T-helper 2 cell treated with Interferon-gamma antibody and Interleukin-4, amounts not matched to agents 100 ng/mL and 5 ng/mL, for 36 hours (primary cell): ENCODE results near the gene DNAJC5G. TPM values are rescaled to one million over a fixed set of nuclear protein-coding genes. Genes with fewer than 3 reads are reported as not detected.

ENCODE experiments used
- intact Hi-C: fragments of 100-400 bp; cut with micrococcal nuclease; formaldehyde crosslinking; loops from one replicate; pipeline ENCODE4 v1.15.1; 2023
- total RNA-seq: library from RNA; stranded (reverse); gene quantifications from 2 replicates; pipeline ENCODE4 v1.2.3, GENCODE V29; 2022

DNAJC5G gene, protein sequence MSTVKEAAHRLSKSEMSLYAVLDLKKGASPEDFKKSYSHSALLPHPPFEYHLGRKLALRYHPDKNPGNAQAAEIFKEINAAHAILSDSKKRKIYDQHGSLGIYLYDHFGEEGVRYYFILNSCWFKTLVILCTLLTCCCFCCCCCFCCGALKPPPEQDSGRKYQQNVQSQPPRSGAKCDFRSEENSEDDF
- total RNA-seq = not detected in 2 replicates

DNA sequence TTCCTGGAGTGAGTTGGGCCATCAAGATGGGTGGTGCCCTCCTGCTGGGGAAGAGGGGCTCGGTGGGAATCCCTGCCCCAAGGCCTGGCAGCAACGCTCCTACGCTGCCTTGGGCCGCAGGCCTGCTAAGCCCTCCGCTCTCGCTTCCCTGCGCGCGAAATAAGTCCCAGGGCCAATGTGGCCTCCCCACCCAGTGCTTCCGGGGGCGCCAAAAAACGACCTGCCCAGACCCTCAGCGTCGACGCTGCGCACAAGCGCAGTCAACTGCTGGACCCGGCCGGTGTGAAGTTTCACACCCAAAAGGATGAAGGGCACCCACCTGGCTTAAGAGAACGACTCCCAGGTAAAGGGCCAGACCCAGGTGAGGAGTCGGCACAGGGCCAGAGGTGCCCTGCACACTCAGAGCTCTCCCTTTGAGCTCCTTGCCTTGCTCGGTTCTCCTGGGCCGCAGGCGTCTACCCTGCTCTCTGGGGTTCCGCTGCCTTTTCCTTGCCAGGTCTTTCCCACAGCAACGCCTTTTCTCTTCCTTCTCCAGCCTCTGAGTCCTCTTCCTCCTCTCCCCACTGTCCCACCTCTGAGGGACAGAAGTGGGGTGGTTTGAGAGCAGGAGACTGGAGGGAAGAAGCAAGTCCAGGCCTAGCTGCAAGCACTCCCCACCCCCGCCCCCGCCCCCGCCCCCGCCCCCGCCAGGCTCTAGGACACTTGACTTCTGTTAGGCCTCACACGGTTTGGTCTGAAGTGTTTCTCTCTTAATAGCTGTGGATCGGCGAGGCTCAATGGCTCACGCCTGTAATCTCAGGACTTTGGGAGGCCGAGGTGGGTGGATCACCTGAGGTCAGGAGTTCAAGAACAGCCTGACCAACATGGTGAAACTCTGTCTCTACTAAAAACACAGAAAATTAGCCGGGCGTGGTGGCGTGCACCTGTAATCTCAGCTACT lies at the start of gene DNAJC5G:
TSS of gene DNAJC5G (plus strand) at position 223 of the 940 bp plus-strand sequence. CDS start 1,296 bp downstream, outside the sequence.
- intact Hi-C loops = no loop called here

DNA sequence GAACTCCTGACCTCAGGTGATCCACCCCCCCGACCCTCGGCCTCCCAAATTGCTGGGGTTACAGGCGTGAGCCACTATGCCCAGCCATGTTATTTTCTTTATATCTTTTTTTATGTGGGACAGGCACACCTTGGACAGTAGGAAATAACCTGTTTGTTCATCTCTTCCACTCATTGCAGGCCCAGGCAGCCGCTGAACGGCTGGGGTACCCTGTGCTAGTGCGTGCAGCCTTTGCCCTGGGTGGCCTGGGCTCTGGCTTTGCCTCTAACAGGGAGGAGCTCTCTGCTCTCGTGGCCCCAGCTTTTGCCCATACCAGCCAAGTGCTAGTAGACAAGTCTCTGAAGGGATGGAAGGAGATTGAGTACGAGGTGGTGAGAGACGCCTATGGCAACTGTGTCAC lies 49.7 kb upstream of the DNAJC5G start:
- intact Hi-C loops = no loop called here

DNA sequence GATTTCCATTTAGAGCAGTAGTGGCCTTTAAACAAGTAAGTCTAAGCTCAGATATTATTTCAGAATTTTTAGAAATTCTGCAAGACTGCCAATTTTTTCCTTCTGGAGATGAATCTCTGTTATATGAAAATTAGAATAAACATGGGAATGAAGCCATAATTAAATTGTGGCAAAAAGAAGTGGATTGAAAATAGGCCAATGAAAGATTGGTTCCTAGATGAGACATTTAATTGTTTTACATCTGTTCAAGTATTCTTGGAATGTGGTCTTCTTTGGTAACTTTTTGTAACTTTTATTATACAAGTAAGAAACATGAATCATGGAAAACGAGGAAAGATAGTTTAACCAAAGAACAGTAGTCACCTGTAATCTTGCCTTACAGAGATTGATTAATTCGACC lies 47.7 kb upstream of the DNAJC5G start:
- intact Hi-C loops = no loop called here

DNA sequence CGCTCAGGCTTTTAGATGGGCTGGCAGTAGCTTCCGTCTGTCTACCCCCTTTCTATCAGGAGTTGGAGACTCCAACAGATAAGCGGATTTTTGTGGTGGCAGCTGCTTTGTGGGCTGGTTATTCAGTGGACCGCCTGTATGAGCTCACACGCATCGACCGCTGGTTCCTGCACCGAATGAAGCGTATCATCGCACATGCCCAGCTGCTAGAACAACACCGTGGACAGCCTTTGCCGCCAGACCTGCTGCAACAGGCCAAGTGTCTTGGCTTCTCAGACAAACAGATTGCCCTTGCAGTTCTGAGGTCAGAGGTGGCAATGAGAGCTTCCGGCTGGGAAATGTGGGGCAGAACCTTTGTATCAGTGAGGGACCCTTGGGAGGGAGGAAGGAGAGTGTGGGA lies 43.3 kb upstream of the DNAJC5G start:
- intact Hi-C loops = no loop called here

DNA sequence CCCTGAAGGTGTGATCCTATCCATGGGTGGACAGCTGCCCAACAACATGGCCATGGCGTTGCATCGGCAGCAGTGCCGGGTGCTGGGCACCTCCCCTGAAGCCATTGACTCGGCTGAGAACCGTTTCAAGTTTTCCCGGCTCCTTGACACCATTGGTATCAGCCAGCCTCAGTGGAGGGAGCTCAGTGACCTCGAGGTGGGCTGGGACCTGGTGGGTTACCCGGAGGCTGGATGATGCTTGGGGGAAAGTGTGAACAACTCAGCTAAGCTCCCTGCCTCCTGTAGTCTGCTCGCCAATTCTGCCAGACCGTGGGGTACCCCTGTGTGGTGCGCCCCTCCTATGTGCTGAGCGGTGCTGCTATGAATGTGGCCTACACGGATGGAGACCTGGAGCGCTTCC lies 41.9 kb upstream of the DNAJC5G start:
- intact Hi-C loops = no loop called here

DNA sequence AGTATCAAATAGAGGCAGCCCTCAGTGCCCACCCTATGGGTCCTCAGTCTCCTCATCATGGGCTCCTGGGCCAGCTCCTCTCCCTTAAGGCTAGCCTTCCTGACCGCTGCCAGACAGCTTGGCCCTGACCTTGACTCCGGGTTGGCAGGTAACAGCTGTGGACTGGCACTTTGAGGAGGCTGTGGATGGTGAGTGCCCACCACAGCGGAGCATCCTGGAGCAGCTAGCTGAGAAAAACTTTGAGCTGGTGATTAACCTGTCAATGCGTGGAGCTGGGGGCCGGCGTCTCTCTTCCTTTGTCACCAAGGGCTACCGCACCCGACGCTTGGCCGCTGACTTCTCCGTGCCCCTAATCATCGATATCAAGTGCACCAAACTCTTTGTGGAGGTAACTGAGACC lies 39.1 kb upstream of the DNAJC5G start:
- intact Hi-C loops = no loop called here

DNA sequence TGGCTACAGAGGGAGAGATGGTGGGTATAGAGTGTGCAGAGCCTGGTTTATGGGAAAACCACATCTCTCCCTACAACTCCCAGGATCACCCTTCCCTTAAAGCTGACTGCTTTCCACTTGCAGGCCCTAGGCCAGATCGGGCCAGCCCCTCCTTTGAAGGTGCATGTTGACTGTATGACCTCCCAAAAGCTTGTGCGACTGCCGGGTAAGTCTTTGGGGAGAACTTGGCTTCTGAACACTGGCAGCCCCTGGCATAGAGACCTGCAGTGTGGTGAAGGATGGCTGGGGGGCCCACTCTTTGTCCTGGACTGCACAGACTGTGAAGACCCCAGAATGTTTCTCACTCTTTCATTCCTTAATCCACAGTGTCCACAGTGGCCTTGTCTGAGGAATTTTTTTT lies 38.6 kb upstream of the DNAJC5G start:
- intact Hi-C loops = no loop called here

DNA sequence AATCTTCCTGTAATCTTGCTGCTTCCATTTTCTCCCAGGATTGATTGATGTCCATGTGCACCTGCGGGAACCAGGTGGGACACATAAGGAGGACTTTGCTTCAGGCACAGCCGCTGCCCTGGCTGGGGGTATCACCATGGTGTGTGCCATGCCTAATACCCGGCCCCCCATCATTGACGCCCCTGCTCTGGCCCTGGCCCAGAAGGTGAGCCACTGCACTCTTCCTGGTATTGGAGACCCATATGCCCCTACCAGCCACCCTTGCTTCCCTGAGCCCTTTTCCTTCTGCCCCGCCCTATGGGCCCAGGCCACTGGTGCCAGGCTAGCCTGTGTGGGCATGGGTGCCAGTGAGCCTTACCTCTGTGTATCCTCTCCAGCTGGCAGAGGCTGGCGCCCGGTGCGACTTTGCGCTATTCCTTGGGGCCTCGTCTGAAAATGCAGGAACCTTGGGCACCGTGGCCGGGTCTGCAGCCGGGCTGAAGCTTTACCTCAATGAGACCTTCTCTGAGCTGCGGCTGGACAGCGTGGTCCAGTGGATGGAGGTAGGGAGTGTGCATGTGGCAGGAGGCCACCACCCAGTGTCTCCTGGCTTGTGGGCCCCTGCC lies 37.8 kb upstream of the DNAJC5G start:
- intact Hi-C loops = no loop called here

DNA sequence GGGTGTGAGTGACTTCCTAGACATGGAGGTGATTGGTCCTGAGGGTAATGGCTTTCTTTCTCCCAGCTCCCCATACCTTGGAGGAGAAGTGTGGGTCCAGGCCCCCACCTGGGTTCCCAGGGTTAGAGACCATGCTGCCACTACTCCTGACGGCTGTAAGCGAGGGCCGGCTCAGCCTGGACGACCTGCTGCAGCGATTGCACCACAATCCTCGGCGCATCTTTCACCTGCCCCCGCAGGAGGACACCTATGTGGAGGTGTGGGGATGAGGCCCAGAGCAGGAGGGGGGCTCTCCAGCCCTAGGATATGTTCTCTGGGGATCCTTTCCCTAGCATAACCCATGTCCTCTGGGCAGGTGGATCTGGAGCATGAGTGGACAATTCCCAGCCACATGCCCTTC lies 36.3 kb upstream of the DNAJC5G start:
- intact Hi-C loops = no loop called here

DNA sequence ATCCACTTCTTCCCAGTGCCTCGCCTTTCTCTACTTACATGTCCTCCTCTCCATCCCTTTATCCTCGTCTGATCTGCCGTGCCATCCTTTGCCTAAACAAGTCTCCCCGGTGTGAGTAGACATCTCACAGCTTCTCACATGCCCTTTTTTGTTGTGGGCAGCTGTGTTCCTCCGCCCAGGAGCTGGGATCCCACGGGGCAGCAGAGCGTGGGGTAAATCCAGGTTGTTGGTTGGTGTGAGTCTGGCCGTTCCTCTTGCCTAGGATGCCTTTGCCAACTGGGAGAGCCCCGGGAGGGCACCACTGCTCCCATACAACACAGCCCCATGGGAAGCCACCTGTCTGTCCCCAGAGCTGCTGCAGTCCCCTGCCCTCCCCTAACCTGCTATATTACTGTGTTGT lies 34.8 kb upstream of the DNAJC5G start:
- intact Hi-C loops = no loop called here

DNA sequence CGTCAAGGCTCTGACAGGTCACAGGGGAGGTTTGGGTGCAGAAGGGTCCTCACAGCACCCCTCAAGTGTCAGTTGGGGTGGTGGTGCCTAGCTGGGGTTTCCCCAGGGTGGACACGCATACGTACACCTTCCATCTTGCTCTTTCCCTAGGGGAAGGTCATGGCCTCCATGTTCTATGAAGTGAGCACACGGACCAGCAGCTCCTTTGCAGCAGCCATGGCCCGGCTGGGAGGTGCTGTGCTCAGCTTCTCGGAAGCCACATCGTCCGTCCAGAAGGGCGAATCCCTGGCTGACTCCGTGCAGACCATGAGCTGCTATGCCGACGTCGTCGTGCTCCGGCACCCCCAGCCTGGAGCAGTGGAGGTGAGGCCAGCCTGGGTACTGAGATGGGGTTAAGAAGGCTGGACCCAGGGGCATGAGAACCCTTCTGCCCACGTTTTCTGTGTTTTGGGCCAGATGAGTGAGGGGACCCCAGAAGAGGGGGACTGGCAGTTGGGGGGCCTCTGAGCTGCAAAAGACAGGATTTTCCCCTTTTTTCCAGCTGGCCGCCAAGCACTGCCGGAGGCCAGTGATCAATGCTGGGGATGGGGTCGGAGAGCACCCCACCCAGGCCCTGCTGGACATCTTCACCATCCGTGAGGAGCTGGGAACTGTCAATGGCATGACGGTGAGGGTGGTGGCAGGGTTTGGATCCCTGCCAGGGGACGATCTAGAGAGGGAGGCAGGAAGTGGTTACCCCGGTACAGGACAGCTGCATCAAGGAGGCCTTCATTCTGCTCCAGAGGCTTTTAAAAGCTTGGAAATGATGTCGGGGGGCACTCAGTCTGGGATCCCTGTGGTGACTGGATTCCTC lies 33.2 kb upstream of the DNAJC5G start:
- intact Hi-C loops = no loop called here

DNA sequence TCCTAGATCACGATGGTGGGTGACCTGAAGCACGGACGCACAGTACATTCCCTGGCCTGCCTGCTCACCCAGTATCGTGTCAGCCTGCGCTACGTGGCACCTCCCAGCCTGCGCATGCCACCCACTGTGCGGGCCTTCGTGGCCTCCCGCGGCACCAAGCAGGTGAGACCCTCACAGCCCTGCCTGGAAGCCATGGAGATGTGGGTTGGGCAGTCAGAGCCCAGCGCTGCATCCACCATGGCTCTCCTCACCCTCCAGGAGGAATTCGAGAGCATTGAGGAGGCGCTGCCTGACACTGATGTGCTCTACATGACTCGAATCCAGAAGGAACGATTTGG lies 32.6 kb upstream of the DNAJC5G start:
- intact Hi-C loops = no loop called here

DNA sequence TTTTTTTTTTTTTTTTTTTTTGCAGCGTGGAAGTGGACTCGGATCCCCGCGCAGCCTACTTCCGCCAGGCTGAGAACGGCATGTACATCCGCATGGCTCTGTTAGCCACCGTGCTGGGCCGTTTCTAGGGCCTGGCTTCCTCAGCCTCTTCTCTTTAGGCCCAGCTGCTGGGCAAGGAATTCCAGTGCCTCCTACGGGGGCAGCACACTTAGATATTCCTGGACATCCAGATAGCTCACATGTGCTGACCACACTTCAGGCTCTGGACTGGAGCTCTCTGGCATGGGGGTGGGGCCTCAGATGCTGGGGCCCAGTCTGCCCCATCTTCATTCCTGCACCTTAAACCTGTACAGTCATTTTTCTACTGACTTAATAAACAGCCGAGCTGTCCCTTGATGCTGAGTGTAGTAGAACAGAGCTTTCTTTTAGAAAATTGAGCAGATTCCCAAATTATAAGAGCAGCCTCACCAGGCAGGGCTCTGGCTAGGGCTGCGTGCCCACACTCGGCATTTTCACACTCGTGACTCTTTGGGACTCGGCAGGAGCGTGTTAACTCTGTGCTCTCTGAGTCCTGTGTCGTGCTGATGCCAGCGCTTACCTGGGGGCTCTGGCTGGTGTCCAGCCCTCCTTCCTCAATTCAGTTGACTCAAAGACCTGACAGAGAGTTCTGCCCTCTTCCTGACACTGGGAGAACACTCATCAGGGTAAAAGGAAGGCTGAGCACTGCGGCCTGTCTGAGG lies 31.7 kb upstream of the DNAJC5G start:
- intact Hi-C loops = no loop called here

DNA sequence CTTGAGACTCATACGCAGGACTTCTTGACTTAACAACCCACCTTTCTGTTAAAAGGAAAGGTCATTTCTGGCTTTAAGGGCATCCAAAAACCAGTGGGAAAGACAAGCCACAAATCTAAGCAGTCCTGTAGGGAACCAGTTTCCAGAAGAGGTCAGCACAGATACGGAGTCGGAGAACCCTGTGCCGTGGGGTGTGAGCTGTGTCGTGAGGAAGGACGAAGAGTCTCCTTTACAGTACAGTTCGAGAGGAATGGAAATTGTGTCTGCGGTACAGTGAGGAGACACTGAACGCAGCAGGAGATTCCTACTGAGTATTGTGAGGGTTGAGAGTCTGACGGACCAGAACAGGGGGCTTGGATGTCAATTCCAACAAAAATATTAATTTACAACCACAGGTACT lies 30.1 kb upstream of the DNAJC5G start:
- intact Hi-C loops = no loop called here

DNA sequence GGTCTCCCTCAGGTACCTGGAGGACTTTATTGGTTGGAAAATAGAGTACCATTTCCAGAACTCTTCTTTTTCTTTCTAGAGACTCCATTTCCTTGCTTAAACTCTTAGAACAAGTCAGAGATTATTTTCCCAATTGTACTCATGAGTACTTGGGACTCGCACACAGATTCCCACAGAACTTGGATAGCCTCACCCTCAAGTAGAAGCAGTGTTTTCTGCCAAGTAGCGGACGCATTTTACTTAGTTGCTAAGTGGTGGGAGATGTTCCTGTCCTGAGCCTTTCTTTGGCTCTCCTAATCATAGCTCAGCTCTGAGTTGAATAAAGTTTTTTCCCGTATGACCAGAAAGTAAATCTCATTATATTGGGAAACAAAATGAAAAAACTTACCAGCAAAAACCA lies 29.6 kb upstream of the DNAJC5G start:
- intact Hi-C loops = no loop called here

DNA sequence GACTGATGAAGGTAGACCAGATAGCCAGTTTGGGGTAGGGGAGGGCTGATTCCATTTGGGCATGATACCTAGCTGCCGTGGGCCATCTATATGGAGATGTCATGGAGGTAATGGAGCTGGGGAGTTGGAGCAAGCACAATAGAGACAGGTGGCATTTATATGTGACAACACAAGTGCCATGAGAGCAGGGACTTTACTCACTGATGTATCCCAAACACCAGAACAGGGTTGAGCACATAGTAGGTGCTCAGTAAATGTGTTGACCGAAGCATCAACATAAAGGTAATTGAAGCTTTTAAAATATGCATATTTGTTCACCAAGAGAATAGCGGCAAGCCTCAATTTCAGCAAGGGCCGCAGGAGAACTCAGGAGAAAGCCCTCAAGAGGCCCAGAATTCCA lies 27.3 kb upstream of the DNAJC5G start:
- intact Hi-C loops = no loop called here

DNA sequence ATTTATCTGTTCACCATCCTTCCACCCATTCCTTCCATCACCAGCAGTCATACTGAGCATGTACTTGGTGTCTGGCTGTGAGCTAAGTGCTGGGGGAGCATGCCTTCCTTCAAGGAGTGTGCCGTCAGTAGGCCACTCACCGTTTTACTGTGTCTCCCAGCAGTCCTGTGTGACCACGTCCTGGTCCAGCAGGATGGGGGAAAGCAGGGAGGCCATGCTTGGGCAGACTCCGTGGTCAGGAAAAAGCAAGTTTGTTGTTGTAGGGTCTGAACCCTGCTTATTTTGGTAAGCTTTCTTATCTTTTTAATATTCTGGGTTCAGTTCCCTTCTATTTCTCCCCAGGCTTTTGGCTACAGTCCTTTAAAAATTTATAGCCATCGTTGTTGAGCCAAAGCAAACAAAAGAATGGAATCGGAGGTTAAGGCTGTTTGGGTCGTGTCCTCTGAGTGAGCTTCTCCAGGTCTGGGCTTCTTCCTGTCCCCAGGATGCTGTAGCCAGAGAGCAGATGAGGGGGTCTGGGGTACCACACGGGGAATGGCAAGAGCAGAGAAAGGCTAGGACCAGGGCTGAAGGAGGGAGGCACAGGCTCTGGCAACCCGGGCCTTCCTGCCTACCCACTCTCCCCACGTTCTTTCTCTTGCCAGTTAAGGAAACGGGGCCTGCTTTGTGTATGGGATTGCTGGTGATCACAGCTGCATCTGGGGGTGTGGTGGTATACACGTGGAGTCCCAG lies 25.9 kb upstream of the DNAJC5G start:
- intact Hi-C loops = no loop called here

DNA sequence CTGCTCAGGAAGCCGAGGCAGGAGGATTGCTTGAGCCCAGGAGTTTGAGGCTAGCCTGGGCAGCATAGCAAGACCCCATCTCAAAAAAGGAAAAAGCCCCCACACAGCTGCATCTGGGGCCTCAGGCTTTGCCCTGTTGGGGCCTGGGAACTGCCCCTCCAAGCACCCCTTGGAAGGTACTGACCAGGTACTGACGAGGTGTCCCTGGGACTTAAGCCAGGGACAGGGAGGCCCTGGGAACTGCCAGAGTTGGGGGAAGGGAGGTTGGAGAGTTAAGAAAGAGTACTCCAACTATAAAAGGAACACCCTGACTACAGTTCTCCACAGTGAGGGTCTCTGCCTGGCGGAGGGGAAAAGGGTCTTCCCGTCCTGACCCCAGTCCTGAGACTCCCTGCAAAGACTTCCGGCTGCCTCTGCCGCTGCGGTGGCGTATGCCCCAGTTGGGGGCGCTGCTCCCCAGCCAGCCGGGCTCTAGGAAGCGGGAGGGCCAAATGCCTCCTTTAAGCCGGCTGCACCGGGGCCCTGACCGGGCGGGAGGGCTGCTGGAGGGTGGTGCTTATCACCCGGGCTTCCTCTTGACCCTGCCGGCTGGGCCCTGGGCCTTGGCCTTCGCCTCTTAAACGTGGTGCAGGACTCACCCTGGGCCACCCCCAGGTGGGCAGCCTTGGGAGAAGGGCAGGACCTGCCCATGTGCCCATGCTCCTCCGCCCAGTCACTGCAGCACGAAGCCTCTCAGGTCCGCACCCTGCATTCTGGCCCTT lies 25.2 kb upstream of the DNAJC5G start:
- intact Hi-C loops = loop anchor here (1.0 kb wide), 1 partner anchor 30 kb away; no protein-coding TSS in a partner anchor

DNA sequence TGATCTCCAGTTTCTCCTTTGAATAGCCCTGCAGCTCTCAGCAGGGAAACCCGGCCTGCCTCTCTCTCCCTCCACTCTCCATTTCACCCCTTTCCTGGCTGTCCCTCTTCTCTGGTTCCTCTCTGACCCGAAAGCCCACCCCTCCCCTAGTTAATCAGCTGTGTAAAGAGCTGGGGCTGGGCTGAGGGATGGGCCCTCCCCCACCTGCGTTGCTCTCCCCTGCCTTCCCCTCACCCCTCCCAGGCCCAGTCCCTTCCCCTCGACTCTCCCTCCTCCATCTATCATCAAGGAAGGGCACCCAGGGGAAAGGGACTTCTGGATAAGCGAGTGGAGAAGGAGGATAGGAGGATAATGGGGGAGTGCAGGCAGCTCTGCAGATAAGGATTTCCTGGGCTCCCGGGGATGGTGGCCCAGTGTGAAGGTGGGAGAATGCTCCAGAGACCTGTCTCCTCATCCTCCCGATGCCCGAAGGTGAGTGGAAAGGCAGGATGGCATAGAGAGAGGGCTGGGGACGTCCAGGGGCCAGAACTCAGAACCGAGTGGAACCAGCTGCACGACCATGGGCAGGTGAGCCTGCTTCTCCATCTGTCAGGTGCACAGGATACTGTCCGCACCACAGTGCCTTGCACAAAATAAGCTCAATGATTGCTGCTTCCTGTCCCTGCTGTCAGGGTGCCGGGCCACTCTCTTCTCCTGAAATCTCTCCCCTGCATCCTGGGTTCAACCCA lies 24.4 kb upstream of the DNAJC5G start:
- intact Hi-C loops = loop anchor here (1.0 kb wide), 1 partner anchor 29 kb away; no protein-coding TSS in a partner anchor
